Measurements from ENCODE around the gene CD93. TPM values are rescaled to one million over a fixed set of nuclear protein-coding genes. Genes with fewer than 3 reads are reported as not detected.
A peak's percentile ranks its signal among the peaks of the same experiment; 100 is the strongest.

The CD93 gene
- total and polyA plus RNA-seq, 2 donors from 2014 or later: 9.9 to 104 TPM

- FAIRE-seq (no peak), DNase-seq (no peak)
- Histone ChIP-seq H3K4me3 (ENCODE audit: low read length in 3 of 3) (peak overlapping the region in 2 of 3 donors; percentile 36 to 53), H3K4me1 (ENCODE audit: control insufficient read depth in 2 of 3, insufficient read depth in 2 of 3, low read depth in 1 of 3, low read length in 3 of 3) (peaks cover 0 to 7% (median 0%) of the 10 kb centered on the region in 3 donors), H3K27ac (ENCODE audit: low read depth in 2 of 2, low read length in 2 of 2) (peak overlapping the region; percentile 91 to 97), H3K9ac (ENCODE audit: low read length in 3 of 3) (peak overlapping the region in 1 of 3 donors; percentile 53), H3K9me3 (ENCODE audit: control insufficient read depth in 2 of 3, insufficient read depth in 1 of 3, low read length in 3 of 3) (no peaks in the 10 kb centered on the region), H3K27me3 (ENCODE audit: control insufficient read depth, insufficient read depth, low read length) (no peaks in the 10 kb centered on the region), H3K36me3 (ENCODE audit: control insufficient read depth in 2 of 3, insufficient read depth in 3 of 3, low read length in 3 of 3) (no peaks in the 10 kb centered on the region)
- TF ChIP-seq CTCF (IDR thresholded peaks at IDR 0.05; ENCODE audit: borderline replicate concordance, extremely low read depth, insufficient read depth): no peak
- intact Hi-C loops (cut with DNase I): no loop called here
Observed at GRCh38 chr20:23085436-23086055, 578 bp downstream of the CD93 start.

- Histone ChIP-seq H3K9me3 (ENCODE audit: control insufficient read depth in 2 of 3, insufficient read depth in 1 of 3, low read length in 3 of 3) (no peaks in the 10 kb centered on the region), H3K36me3 (ENCODE audit: control insufficient read depth in 2 of 3, insufficient read depth in 3 of 3, low read length in 3 of 3) (no peaks in the 10 kb centered on the region), H3K9ac (ENCODE audit: low read length in 3 of 3) (peak overlapping the region in 1 of 3 donors; percentile 23), H3K27ac (ENCODE audit: low read depth in 2 of 2, low read length in 2 of 2) (peak overlapping the region; percentile 53 to 65), H3K27me3 (ENCODE audit: control insufficient read depth, insufficient read depth, low read length) (no peaks in the 10 kb centered on the region), H3K4me1 (ENCODE audit: control insufficient read depth in 2 of 3, insufficient read depth in 2 of 3, low read depth in 1 of 3, low read length in 3 of 3) (peaks cover 0 to 8% (median 0%) of the 10 kb centered on the region in 3 donors), H3K4me3 (ENCODE audit: low read length in 3 of 3) (peak overlapping the region; percentile 6 to 53 (median 32))
- DNase-seq: no peak
- intact Hi-C loops (cut with DNase I): no loop called here
- no peak for FAIRE-seq
- TF ChIP-seq CTCF (IDR thresholded peaks at IDR 0.05; ENCODE audit: borderline replicate concordance, extremely low read depth, insufficient read depth): no peak
Observed at GRCh38 chr20:23084845-23085365, 1.2 kb downstream of the CD93 start.

GRCh38 chr20:23084282-23084844, 1.8 kb downstream of the CD93 start:
- H3K9ac ChIP-seq (ENCODE audit: low read length in 3 of 3): peak overlapping the region in 1 of 3 donors; percentile 59
- peaks cover 0 to 8% (median 0%) of the 10 kb centered on the region in 3 donors for H3K4me1 ChIP-seq (ENCODE audit: control insufficient read depth in 2 of 3, insufficient read depth in 2 of 3, low read depth in 1 of 3, low read length in 3 of 3)
- H3K27me3 ChIP-seq (ENCODE audit: control insufficient read depth, insufficient read depth, low read length): no peaks in the 10 kb centered on the region
- intact Hi-C loops (cut with DNase I): no loop called here
- no peak for DNase-seq
- peak overlapping the region in 2 of 3 donors; percentile 50 to 53 for H3K4me3 ChIP-seq (ENCODE audit: low read length in 3 of 3)
- peak overlapping the region; percentile 65 to 69 for H3K27ac ChIP-seq (ENCODE audit: low read depth in 2 of 2, low read length in 2 of 2)
- TF ChIP-seq CTCF (IDR thresholded peaks at IDR 0.05; ENCODE audit: borderline replicate concordance, extremely low read depth, insufficient read depth): no peak
- FAIRE-seq: no peak
- H3K9me3 ChIP-seq (ENCODE audit: control insufficient read depth in 2 of 3, insufficient read depth in 1 of 3, low read length in 3 of 3): no peaks in the 10 kb centered on the region
- H3K36me3 ChIP-seq (ENCODE audit: control insufficient read depth in 2 of 3, insufficient read depth in 3 of 3, low read length in 3 of 3): no peaks in the 10 kb centered on the region
